ENCODE data around the gene PPIL4. TPM values are rescaled to one million over a fixed set of nuclear protein-coding genes. Genes with fewer than 3 reads are reported as not detected.

PPIL4 gene
- total and polyA plus RNA-seq, 10 of the 15 experiments (the other 5 are each of a cell fraction or from before 2014, with no cell fraction given): 8.0 to 28.4 (median 24.3) TPM

GRCh38 chr6:149458806-149459205 is 87.0 kb downstream of the PPIL4 start:
- TSS peak; percentile 39 for BruUV-seq (replicated peaks)
- WGBS (ENCODE audit: insufficient coverage, insufficient replicate concordance, low lambda C conversion rate, missing lambda C conversion rate): 94% methylated on average over 1 of the region's 1 CpG
- peaks cover 17 to 18% of the 10 kb centered on the region in 2 experiments; a peak in 3 of 4 replicates for H3K36me3 ChIP-seq (ENCODE audit: control insufficient read depth in 2 of 2, insufficient read depth in 2 of 2, low read length in 1 of 2)
- DNase-seq (ENCODE audit: low read depth, low spot score): no peak
- ATAC-seq: no peak
- no peak overlapping the region for H2AFZ ChIP-seq (ENCODE audit: control insufficient read depth, low read depth, low read length)
- intact Hi-C loops (cut with micrococcal nuclease; ENCODE audit: unreplicated experiment) (no loop called here), in situ Hi-C loops (cut with MboI) (no loop called here)
- no peak overlapping the region for H3K27ac ChIP-seq (ENCODE audit: control insufficient read depth, insufficient read depth)
- H3K9me3 ChIP-seq (replicated peaks; ENCODE audit: control insufficient read depth, insufficient read depth, low read length): no peaks in the 10 kb centered on the region
- no peaks in the 10 kb centered on the region for H3K4me1 ChIP-seq (ENCODE audit: control insufficient read depth, insufficient read depth, low read length)
- TF ChIP-seq ZNF24 (IDR thresholded peaks at IDR 0.05) (no peak), HDAC2 (IDR thresholded peaks at IDR 0.05) (no peak), KAT2A (conservative IDR thresholded peaks at IDR 0.05; ENCODE audit: control insufficient read depth, low read depth, low read length) (no peak), SUZ12 (IDR thresholded peaks at IDR 0.05; ENCODE audit: unreplicated experiment) (no peak), IRF3 (IDR thresholded peaks at IDR 0.05) (no peak), BHLHE40 (IDR thresholded peaks at IDR 0.05; ENCODE audit: borderline replicate concordance in 1 of 2, low read depth in 2 of 2, low read length in 1 of 2) (no peak), MAX (IDR thresholded peaks at IDR 0.05; ENCODE audit: low read depth, low read length) (no peak), MEF2B (IDR thresholded peaks at IDR 0.05; ENCODE audit: partially characterized antibody, poor library complexity, severe bottlenecking) (no peak), ZNF207 (IDR thresholded peaks at IDR 0.05; ENCODE audit: borderline replicate concordance) (no peak), CTCF (IDR thresholded peaks at IDR 0.05 in 2 of 3, conservative IDR thresholded peaks at IDR 0.05 in 1 of 3; ENCODE audit: control insufficient read depth in 2 of 3, extremely low read depth in 1 of 3, insufficient read depth in 1 of 3, low read depth in 3 of 3, low read length in 3 of 3) (no peak), JUND (IDR thresholded peaks at IDR 0.05; ENCODE audit: low read depth, low read length) (no peak), BCL11A (IDR thresholded peaks at IDR 0.05; ENCODE audit: low read depth, low read length) (no peak), POLR2AphosphoS2 (IDR thresholded peaks at IDR 0.05; ENCODE audit: low read depth, low read length) (no peak), RUNX3 (IDR thresholded peaks at IDR 0.05; ENCODE audit: low read length) (no peak), MEF2A (IDR thresholded peaks at IDR 0.05; ENCODE audit: insufficient read depth, low read depth, low read length) (no peak), KLF5 (IDR thresholded peaks at IDR 0.05; ENCODE audit: partially characterized antibody) (no peak), SPI1 (IDR thresholded peaks at IDR 0.05; ENCODE audit: borderline replicate concordance, insufficient read depth, low read depth, low read length) (no peak)
- H4K20me1 ChIP-seq (ENCODE audit: control insufficient read depth, insufficient read depth): no peaks in the 10 kb centered on the region
- no peak overlapping the region for H3K4me3 ChIP-seq
- ChIA-PET RAD21 (ENCODE audit: unreplicated experiment) (interaction anchor here (1.0 to 2.0 kb wide), 3 partner anchors 16 to 59 kb away, joined by 3 to 5 read pairs (median 4); no protein-coding TSS in a partner anchor), SMC1A (ENCODE audit: uncharacterized antibody, unreplicated experiment) (interaction anchor here (0.7 to 1.5 kb wide), 3 partner anchors 27 to 59 kb away, joined by 3 to 6 read pairs (median 3); no protein-coding TSS in a partner anchor), POLR2A (interaction anchor here (1.2 kb wide), 1 partner anchor 9 kb away, joined by 3 read pairs; no protein-coding TSS in a partner anchor), CTCF (interaction anchor here (1.0 to 1.5 kb wide), 4 partner anchors 9 to 60 kb away, joined by 3 to 4 read pairs (median 4); no protein-coding TSS in a partner anchor)
- H3K79me2 ChIP-seq (ENCODE audit: control insufficient read depth, insufficient read depth, low read length): no peaks in the 10 kb centered on the region; the same call in none of the 2 replicates
- no peaks in the 10 kb centered on the region for H3K27me3 ChIP-seq (replicated peaks in 1 of 2; ENCODE audit: control insufficient read depth in 2 of 2, insufficient read depth in 2 of 2, low read length in 1 of 2)
- H3K4me2 ChIP-seq (ENCODE audit: control insufficient read depth, insufficient read depth): no peak overlapping the region
- FAIRE-seq: no peak
- no peak overlapping the region for H3K9ac ChIP-seq (ENCODE audit: control insufficient read depth, insufficient read depth, low read length)
